Prostate gland (tissue), 2 donors: ENCODE results near the gene LPCAT3. TPM values are rescaled to one million over a fixed set of nuclear protein-coding genes. Genes with fewer than 3 reads are reported as not detected.

Source experiments
- DNase-seq: peaks from one replicate; pipeline ENCODE4 v3.0.0-alpha.2; 2019; ENCODE audit warnings: low spot score
- H3K27ac ChIP-seq, 2 donors: fragments of 200-600 bp; sonication (generic); 2 replicates each; pipeline ENCODE4 v1.5.1; 2017 to 2019
- H3K27me3 ChIP-seq: fragments of 200-600 bp; sonication (generic); replicated peaks from 2 replicates; pipeline ENCODE4 v1.5.1; 2019; ENCODE audit not compliant: insufficient read depth
- H3K36me3 ChIP-seq, 2 donors: fragments of 200-600 bp; sonication (generic); 1 replicate in 1 of 2; 2 replicates in 1 of 2; pipeline versions ENCODE4 v1.5.1 to v1.8.1; 2017 to 2019
- H3K4me1 ChIP-seq: fragments of 200-600 bp; sonication (generic); replicated peaks from 2 replicates; pipeline ENCODE4 v1.5.1; 2019
- H3K4me3 ChIP-seq, 2 donors: fragments of 200-600 bp; sonication (generic); 2 replicates each; pipeline ENCODE4 v1.5.1; 2017 to 2019
- H3K9me3 ChIP-seq: fragments of 200-600 bp; sonication (generic); 2 replicates; pipeline ENCODE4 v1.5.1; 2017
- CTCF ChIP-seq, 4 experiments: fragments of 200-600 bp in 2 of 4; fragments of 450-650 bp in 2 of 4; sonication (generic) in 2 of 4; IDR thresholded peaks; 1 replicate in 3 of 4; 2 replicates in 1 of 4; pipeline ENCODE4 v1.5.1; 2016 to 2019; ENCODE audit warnings: antibody characterized with exemption in 4 of 4, mild to moderate bottlenecking in 2 of 4, moderate library complexity in 2 of 4
- POLR2A ChIP-seq: fragments of 450-650 bp; IDR thresholded peaks from one replicate; pipeline ENCODE4 v1.6.1; 2016; ENCODE audit warnings: antibody characterized with exemption, mild to moderate bottlenecking
- POLR2AphosphoS5 ChIP-seq: sonication (generic); formaldehyde crosslinking; IDR thresholded peaks from one replicate; pipeline ENCODE4 v1.6.1; 2017; ENCODE audit warnings: antibody characterized with exemption
- WGBS: methylation state at CpG from one replicate; pipeline ENCODE4 v1.1.5; 2018; 5-methylcytosine and 5-hydroxymethylcytosine counted together
- intact Hi-C: fragments of 100-400 bp; cut with DNase I; formaldehyde crosslinking; loops from one replicate; pipeline ENCODE4 v1.14.2; 2022
- total RNA-seq, 2 donors: library from RNA; depleted of rRNA; stranded (reverse); fragments of >200 nt; gene quantifications; one replicate each; pipeline ENCODE4 v1.1.0, GENCODE V29; 2016

Gene LPCAT3
- total RNA-seq, 2 donors from 2014 or later, result 59.9 to 86.9 TPM

GRCh38 chr12:6962285-6963015 is 55.8 kb downstream of the LPCAT3 start:
- DNase-seq, result peak; percentile 51
- Histone ChIP-seq H3K9me3 (no peaks in the 10 kb centered on the region), H3K4me3 (peak overlapping the region; percentile 53 to 85), H3K4me1 (peaks cover 20% of the 10 kb centered on the region), H3K36me3 (peaks cover 0 to 18% of the 10 kb centered on the region in 2 donors), H3K27ac (peak overlapping the region; percentile 97 to 98), H3K27me3 (no peaks in the 10 kb centered on the region)
- intact Hi-C loops, result loop anchor here (10.0 kb wide), 1 partner anchor 88 kb away; the partner anchor contains the start of gene SPSB2
- WGBS, result 31% methylated on average over 19 of the region's 25 CpGs
- TF ChIP-seq POLR2AphosphoS5 (no peak), POLR2A (peak; percentile 74), CTCF (IDR thresholded peaks at IDR 0.05) (no peak)

GRCh38 chr12:6961695-6962284 is 56.5 kb downstream of the LPCAT3 start:
- Histone ChIP-seq H3K9me3 (no peaks in the 10 kb centered on the region), H3K4me1 (peaks cover 14% of the 10 kb centered on the region), H3K27ac (peak overlapping the region; percentile 97 to 98), H3K27me3 (no peaks in the 10 kb centered on the region), H3K4me3 (peak overlapping the region; percentile 53 to 85), H3K36me3 (peaks cover 0 to 15% of the 10 kb centered on the region in 2 donors)
- intact Hi-C loops, result loop anchor here (10.0 kb wide), 1 partner anchor 87 kb away; the partner anchor contains the start of gene SPSB2
- WGBS, result 10% methylated on average over 16 of the region's 16 CpGs
- TF ChIP-seq CTCF (IDR thresholded peaks at IDR 0.05) (peak in 2 of 4 experiments; percentile 36 to 39), POLR2AphosphoS5 (no peak), POLR2A (no peak)
- DNase-seq, result peak; percentile 60

- peak overlapping the region; percentile 53 to 85 for H3K4me3 ChIP-seq
- intact Hi-C loops, result loop anchor here (10.0 kb wide), 1 partner anchor 86 kb away; the partner anchor contains the start of gene SPSB2
Observed at GRCh38 chr12:6961278-6961694, 57.0 kb downstream of the LPCAT3 start.

GRCh38 chr12:6960593-6961277 is 57.5 kb downstream of the LPCAT3 start:
- H3K36me3 ChIP-seq, result peaks cover 0 to 5% of the 10 kb centered on the region in 2 donors
- no peaks in the 10 kb centered on the region for H3K9me3 ChIP-seq
- H3K4me3 ChIP-seq, result peak overlapping the region in 1 of 2 donors; percentile 85
- 71% methylated on average over 12 of the region's 13 CpGs for WGBS
- intact Hi-C loops, result loop anchor here (10.0 kb wide), 1 partner anchor 86 kb away; the partner anchor contains the start of gene SPSB2
- no peaks in the 10 kb centered on the region for H3K27me3 ChIP-seq
- peak overlapping the region; percentile 97 to 98 for H3K27ac ChIP-seq
- no peak for DNase-seq
- peaks cover 11% of the 10 kb centered on the region for H3K4me1 ChIP-seq
- TF ChIP-seq CTCF (IDR thresholded peaks at IDR 0.05) (no peak), POLR2A (no peak), POLR2AphosphoS5 (no peak)

More at GRCh38 chr12:6961278-6961694, 57.0 kb downstream of the LPCAT3 start:
- Histone ChIP-seq H3K36me3 (peaks cover 0 to 10% of the 10 kb centered on the region in 2 donors), H3K4me1 (peaks cover 14% of the 10 kb centered on the region), H3K27me3 (no peaks in the 10 kb centered on the region), H3K9me3 (no peaks in the 10 kb centered on the region), H3K27ac (peak overlapping the region; percentile 97 to 98)
- 20% methylated on average over 24 of the region's 24 CpGs for WGBS
- TF ChIP-seq POLR2A (peak; percentile 43), POLR2AphosphoS5 (peak; percentile 56), CTCF (IDR thresholded peaks at IDR 0.05) (no peak)
- DNase-seq, result peak; percentile 58
